ENCODE results near the gene XPO4. TPM values are rescaled to one million over a fixed set of nuclear protein-coding genes. Genes with fewer than 3 reads are reported as not detected.
"Not testable (repeated sequence)": the region's sequence is repeated elsewhere in the genome, so short reads cannot be mapped to it uniquely, and the experiment has no call there.

XPO4 gene
- total RNA-seq, 1 donor from 2014 or later, result 24.6 TPM

GRCh38 chr13:20789665-20790064 lies 112.9 kb downstream of the XPO4 start:
- DNase-seq (ENCODE audit: low read depth), result no peak

GRCh38 chr13:20788312-20788711 lies 114.2 kb downstream of the XPO4 start:
- no peak for DNase-seq (ENCODE audit: low read depth)

- no peak for DNase-seq (ENCODE audit: low read depth)
Measured at GRCh38 chr13:20787180-20787579, 115.4 kb downstream of the XPO4 start.

GRCh38 chr13:20782116-20782708 lies 120.3 kb downstream of the XPO4 start:
- no peak for DNase-seq (ENCODE audit: low read depth)

GRCh38 chr13:20780317-20780716 lies 122.2 kb downstream of the XPO4 start:
- DNase-seq (ENCODE audit: low read depth), result no peak

- DNase-seq (ENCODE audit: low read depth), result no peak
Measured at GRCh38 chr13:20779405-20779804, 123.1 kb downstream of the XPO4 start.

- no peak for DNase-seq (ENCODE audit: low read depth)
Measured at GRCh38 chr13:20778311-20778710, 124.2 kb downstream of the XPO4 start.

GRCh38 chr13:20776751-20777150 lies 125.8 kb downstream of the XPO4 start:
- no peak for DNase-seq (ENCODE audit: low read depth)

GRCh38 chr13:20775961-20776360 lies 126.6 kb downstream of the XPO4 start:
- no peak for DNase-seq (ENCODE audit: low read depth)

GRCh38 chr13:20774746-20775145 lies 127.8 kb downstream of the XPO4 start:
- DNase-seq (ENCODE audit: low read depth), result no peak

GRCh38 chr13:20773194-20774080 lies 129.1 kb downstream of the XPO4 start, which contains the start of gene EEF1AKMT1:
EEF1AKMT1 (minus strand) TSS chr13:20773961; CDS start chr13:20757598, 16,363 bp downstream.
- DNase-seq (ENCODE audit: low read depth), result peak; percentile 93

- DNase-seq (ENCODE audit: low read depth), result peak; percentile 13
Measured at GRCh38 chr13:20772401-20773131, 130.0 kb downstream of the XPO4 start.

- DNase-seq (ENCODE audit: low read depth), result no peak
Measured at GRCh38 chr13:20769834-20770233, 132.7 kb downstream of the XPO4 start.

GRCh38 chr13:20769091-20769490 lies 133.5 kb downstream of the XPO4 start:
- DNase-seq (ENCODE audit: low read depth), result no peak

- no peak for DNase-seq (ENCODE audit: low read depth)
Measured at GRCh38 chr13:20767309-20767943, 135.1 kb downstream of the XPO4 start.

GRCh38 chr13:20760872-20761271 lies 141.7 kb downstream of the XPO4 start:
- no peak for DNase-seq (ENCODE audit: low read depth)

- DNase-seq (ENCODE audit: low read depth), result no peak
Measured at GRCh38 chr13:20754009-20754408, 148.5 kb downstream of the XPO4 start.

GRCh38 chr13:20749377-20749776 lies 153.2 kb downstream of the XPO4 start:
- no peak for DNase-seq (ENCODE audit: low read depth)

GRCh38 chr13:20743830-20744404 lies 158.6 kb downstream of the XPO4 start:
- not testable (repeated sequence) for DNase-seq (ENCODE audit: low read depth)

- no peak for DNase-seq (ENCODE audit: low read depth)
Measured at GRCh38 chr13:20740021-20740420, 162.5 kb downstream of the XPO4 start.

GRCh38 chr13:20738616-20739015 lies 163.9 kb downstream of the XPO4 start:
- no peak for DNase-seq (ENCODE audit: low read depth)

Data from myocyte (in vitro differentiated cells).